ENCODE data around the gene EVC2.

EVC2 gene

DNA sequence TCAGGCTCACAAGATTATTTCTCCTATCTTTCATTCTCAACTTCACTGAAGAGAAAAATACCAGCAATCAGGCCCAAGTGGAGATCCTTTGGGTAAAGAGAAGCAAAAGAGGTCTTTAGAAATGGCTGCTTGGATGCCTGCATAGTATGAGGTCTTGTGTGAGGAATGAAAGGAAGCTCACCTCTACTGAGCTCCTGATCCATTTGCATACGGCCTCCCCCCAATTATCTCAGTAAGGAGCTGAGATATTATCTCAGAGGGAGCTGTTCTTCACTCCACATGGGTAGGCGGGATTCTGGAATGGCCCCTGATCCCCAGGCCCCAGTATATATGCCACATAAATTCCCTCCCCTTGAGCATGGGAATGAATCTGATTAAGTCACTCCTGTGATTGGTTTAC is 75.8 kb downstream of the EVC2 start:
- ATAC-seq (replicated peaks), result no peak
- Mint-ChIP-seq H3K4me1 (ENCODE audit: low read depth in 2 of 2) (no peaks in the 10 kb centered on the region), H3K27ac (no peak overlapping the region), H3K27me3 (no peaks in the 10 kb centered on the region), H3K36me3 (ENCODE audit: insufficient read depth) (no peaks in the 10 kb centered on the region), H3K4me3 (no peak overlapping the region), H3K9me3 (no peaks in the 10 kb centered on the region)
- DNase-seq, result no peak

DNA sequence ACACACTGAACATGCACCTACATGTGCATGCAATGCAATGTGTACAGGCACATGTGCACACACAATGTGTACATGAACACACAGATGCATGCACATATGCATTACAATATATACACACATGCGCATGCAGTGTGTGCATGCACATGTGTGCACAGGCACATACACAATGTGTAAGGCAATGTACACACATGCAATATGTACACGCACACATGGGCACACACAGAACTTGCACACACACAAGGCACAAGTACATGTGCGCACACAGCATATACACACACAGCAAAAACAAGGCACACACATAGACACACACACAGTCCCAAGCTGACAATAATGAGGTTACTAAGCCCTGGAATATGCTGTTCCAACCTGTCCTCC is 76.3 kb downstream of the EVC2 start:
- no peaks in the 10 kb centered on the region for H3K27me3 Mint-ChIP-seq
- DNase-seq, result no peak
- no peak for ATAC-seq (replicated peaks)

DNA sequence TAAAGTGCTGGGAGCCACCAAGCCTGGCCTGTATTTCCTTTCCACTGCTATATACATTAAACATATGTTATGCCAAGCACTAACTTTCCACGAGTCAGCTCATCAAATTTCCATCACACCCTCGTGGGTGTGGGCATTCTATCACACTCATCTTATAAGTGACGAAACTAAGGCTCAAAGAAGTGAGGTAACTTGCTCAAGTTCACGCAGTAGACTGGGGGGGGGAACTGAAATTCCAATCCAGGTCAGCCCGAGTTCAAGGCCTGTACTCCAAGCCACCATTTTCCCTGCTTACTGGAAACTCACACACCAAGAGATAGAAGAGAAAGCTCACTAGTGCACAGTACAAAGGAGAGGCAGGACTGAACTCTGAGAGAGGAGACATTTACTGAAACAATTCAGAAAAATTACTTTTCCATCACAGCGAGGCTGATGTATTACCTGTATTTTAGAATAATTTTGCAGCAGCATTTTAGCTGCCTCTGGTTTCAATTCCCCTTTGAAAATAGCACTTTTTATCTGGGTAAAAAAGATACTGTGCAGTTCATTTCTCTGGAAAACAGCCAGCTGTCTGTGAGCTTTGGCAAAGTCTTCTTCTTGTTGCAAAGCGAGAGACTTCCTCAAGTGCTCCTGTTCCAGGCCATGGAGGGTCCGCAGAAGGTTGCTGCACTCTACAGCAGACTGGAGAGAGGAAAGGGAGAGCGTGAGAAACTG is 76.8 kb downstream of the EVC2 start:
- ATAC-seq (replicated peaks) (no peak), DNase-seq (no peak)
- Mint-ChIP-seq H3K36me3 (ENCODE audit: insufficient read depth) (no peaks in the 10 kb centered on the region), H3K4me3 (no peak overlapping the region), H3K4me1 (ENCODE audit: low read depth in 2 of 2) (no peaks in the 10 kb centered on the region), H3K27ac (no peak overlapping the region), H3K9me3 (no peaks in the 10 kb centered on the region), H3K27me3 (no peaks in the 10 kb centered on the region)

More for the DNA sequence above, 76.3 kb downstream of the EVC2 start:
- Mint-ChIP-seq H3K4me3 (no peak overlapping the region), H3K36me3 (ENCODE audit: insufficient read depth) (no peaks in the 10 kb centered on the region), H3K27ac (no peak overlapping the region), H3K4me1 (ENCODE audit: low read depth in 2 of 2) (no peaks in the 10 kb centered on the region), H3K9me3 (no peaks in the 10 kb centered on the region)

DNA sequence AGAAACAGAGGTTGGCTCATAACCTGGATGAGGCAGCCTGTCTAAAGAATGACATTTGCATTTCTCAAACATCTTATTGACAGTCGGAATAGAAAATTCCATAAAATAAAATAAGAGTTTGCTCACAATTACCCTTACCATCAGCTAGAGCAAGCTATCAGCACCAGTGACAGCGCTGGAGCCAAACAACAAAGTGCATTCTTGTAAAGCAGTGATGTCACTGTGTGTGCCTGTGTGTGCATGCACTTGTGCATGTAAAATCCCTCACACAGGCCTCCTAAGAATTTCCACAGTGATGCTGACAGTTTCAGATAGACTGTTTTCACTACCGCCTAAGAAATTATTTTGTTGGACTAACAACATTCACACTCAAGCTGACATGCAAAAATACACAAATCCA is 77.6 kb downstream of the EVC2 start:
- H3K9me3 Mint-ChIP-seq, result peaks cover 0 to 2% of the 10 kb centered on the region in 2 donors

DNA sequence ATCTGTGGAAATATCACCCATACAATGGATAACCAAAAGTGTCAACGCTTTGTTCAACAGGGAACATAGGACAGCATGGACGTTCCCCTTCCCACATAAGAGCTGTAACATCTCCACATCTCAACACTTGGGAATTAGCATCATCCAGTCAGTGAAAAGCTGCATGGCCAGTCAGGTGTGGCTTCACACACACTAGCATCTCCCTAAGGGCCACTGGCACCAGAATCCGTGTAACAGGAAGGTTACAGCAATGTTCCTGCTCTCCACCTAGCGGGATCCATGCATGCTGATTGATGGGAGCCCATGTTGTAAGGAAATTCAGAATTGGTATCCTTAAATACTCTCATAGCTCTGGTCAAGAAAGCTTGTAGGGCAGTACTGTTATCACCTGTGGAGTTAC is 78.8 kb downstream of the EVC2 start:
- peaks cover 4% of the 10 kb centered on the region for H3K36me3 Mint-ChIP-seq (ENCODE audit: insufficient read depth)
- H3K4me3 Mint-ChIP-seq, result no peak overlapping the region
- ATAC-seq (replicated peaks), result no peak
- no peaks in the 10 kb centered on the region for H3K27me3 Mint-ChIP-seq
- no peaks in the 10 kb centered on the region for H3K4me1 Mint-ChIP-seq (ENCODE audit: low read depth in 2 of 2)
- no peak for DNase-seq
- H3K9me3 Mint-ChIP-seq, result peaks cover 0 to 2% of the 10 kb centered on the region in 2 donors
- no peak overlapping the region for H3K27ac Mint-ChIP-seq

More for the DNA sequence above, 77.6 kb downstream of the EVC2 start:
- Mint-ChIP-seq H3K27me3 (no peaks in the 10 kb centered on the region), H3K27ac (no peak overlapping the region), H3K4me3 (no peak overlapping the region), H3K4me1 (ENCODE audit: low read depth in 2 of 2) (no peaks in the 10 kb centered on the region), H3K36me3 (ENCODE audit: insufficient read depth) (no peaks in the 10 kb centered on the region)
- no peak for DNase-seq
- ATAC-seq (replicated peaks), result no peak

DNA sequence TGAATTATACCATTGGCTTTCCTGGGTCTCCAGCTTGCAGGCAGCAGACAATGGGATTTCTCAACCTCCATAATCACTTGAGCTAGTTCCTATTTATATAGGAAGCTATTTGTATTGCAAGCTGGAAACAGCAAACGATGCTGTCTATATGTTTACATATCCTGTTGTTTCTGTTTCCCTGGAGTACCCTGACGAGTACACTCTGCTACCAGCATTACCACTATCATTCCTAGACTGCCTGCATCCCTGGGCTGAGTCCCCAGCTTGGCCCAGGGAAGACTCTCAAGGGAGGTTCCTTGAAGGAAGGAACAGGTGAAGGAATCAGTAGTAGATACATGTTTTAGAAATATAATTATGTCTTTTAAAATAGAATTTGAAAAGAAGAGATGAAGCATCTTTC is 81.4 kb downstream of the EVC2 start:
- peaks cover 0 to 2% of the 10 kb centered on the region in 2 donors for H3K9me3 Mint-ChIP-seq

DNA sequence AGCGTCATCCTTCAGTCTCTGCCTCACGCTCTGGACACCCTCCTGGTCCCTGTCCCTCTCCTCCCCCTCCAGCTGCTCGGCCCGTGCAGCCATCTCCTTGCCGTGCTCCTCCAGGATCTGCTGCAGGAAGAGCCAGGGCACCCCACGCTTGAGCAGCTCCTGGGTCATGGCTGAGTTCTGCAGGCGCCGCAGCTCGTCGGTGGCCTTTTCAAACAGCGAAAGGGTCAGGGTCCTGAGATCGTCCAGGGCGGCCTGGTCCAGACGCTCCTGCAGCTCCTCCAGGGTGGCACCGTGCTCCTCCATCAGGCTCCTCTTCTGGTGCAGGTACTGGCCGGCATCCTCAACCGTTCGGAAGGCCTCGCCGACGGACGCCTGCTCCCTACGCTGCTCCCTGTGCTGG is 85.8 kb downstream of the EVC2 start:
- DNase-seq (no peak), ATAC-seq (replicated peaks) (no peak)
- Mint-ChIP-seq H3K9me3 (peaks cover 0 to 2% of the 10 kb centered on the region in 2 donors), H3K4me3 (no peak overlapping the region), H3K36me3 (ENCODE audit: insufficient read depth) (peaks cover 4% of the 10 kb centered on the region), H3K27ac (peak overlapping the region in 1 of 2 donors; percentile 64), H3K4me1 (ENCODE audit: low read depth in 2 of 2) (no peaks in the 10 kb centered on the region), H3K27me3 (no peaks in the 10 kb centered on the region)

More for the DNA sequence above, 81.4 kb downstream of the EVC2 start:
- ATAC-seq (replicated peaks) (no peak), DNase-seq (no peak)
- H3K27me3 Mint-ChIP-seq, result no peaks in the 10 kb centered on the region
- no peak overlapping the region for H3K4me3 Mint-ChIP-seq
- no peak overlapping the region for H3K27ac Mint-ChIP-seq
- no peaks in the 10 kb centered on the region for H3K4me1 Mint-ChIP-seq (ENCODE audit: low read depth in 2 of 2)
- H3K36me3 Mint-ChIP-seq (ENCODE audit: insufficient read depth), result peaks cover 4% of the 10 kb centered on the region

DNA sequence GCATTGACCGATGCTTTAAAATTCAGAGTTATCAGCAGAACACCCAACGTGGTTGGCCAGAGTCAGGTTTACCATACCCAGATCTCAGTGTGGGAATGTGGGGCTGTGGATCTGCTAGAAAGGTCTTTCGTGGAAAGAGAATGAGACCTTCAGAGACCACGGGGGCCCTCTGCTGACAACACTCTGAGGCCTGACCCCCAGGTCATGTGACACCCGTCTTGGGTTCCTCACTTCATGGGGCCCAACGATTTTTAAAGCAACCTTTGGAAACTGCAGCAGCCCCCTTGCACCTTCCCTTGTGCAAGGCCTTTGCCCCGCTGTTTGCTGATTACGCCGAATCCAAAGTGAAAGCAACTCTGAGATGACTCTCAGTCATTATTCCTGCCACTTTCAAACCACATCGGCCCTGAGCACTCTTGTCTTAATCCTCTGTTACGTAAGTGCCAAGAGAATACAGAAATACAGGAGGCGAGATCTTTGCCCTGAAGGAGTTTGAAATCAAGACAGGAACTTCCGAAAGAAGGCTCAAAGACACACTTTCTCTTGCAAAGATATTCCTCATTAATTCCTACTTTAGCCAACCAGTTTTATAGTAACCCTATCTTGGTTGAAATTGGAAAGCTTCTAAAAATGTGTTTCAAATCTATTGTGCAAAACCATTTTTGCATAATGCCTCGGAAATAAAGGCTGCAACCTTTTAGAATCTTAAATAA is 88.3 kb downstream of the EVC2 start:
- H3K27me3 Mint-ChIP-seq, result no peaks in the 10 kb centered on the region
- H3K4me3 Mint-ChIP-seq, result no peak overlapping the region
- no peaks in the 10 kb centered on the region for H3K9me3 Mint-ChIP-seq
- no peaks in the 10 kb centered on the region for H3K4me1 Mint-ChIP-seq (ENCODE audit: low read depth in 2 of 2)
- peaks cover 3% of the 10 kb centered on the region for H3K36me3 Mint-ChIP-seq (ENCODE audit: insufficient read depth)
- no peak overlapping the region for H3K27ac Mint-ChIP-seq
- ATAC-seq (replicated peaks), result no peak
- no peak for DNase-seq

DNA sequence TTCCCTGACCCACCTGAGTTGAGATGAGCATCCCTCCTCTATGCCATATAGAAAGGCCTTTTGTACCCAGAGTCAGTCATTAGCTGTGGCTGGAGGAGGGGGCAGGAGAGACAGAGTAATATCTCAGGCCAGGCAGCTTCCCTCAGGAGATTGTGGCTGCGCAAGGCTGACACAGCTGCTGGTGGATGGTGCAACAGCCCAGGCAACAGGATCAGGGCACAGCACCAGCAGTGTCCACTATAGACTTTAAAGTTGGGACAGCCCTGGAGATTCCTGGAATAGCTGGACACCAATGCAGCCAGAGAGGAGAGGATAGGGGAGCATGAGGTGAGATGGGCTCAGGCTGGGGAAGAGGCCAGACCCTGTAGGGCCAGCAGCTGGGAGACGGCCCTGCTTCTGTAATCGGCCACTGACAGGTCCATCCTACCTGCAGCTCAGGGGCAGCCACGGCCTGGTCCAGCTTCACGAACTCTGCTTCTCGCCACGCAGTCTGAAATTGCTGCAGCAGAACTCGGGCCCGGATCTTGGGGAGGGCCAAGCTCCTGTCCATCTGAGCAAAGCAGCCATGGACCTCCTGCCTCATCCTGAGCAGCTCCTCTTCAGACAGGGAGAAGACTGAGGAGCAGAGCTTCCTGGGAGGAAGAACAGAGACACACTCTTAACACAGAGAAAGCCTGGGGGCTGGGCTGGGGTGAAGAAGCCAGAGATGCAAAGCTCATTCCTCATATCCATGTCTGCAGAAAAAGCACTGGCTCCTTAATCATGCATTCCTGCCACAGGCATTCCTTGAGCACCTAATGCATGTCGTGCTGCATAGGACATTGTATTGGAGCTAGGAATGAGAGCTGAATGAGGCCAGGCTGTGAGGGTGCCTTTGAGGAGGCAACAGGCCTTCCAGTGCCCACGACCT is 90.1 kb downstream of the EVC2 start:
- H3K9me3 Mint-ChIP-seq, result no peaks in the 10 kb centered on the region
- ATAC-seq (replicated peaks), result no peak
- H3K27ac Mint-ChIP-seq, result no peak overlapping the region
- no peaks in the 10 kb centered on the region for H3K36me3 Mint-ChIP-seq (ENCODE audit: insufficient read depth)
- H3K4me3 Mint-ChIP-seq, result no peak overlapping the region
- no peaks in the 10 kb centered on the region for H3K27me3 Mint-ChIP-seq
- DNase-seq, result no peak
- H3K4me1 Mint-ChIP-seq (ENCODE audit: low read depth in 2 of 2), result no peaks in the 10 kb centered on the region

DNA sequence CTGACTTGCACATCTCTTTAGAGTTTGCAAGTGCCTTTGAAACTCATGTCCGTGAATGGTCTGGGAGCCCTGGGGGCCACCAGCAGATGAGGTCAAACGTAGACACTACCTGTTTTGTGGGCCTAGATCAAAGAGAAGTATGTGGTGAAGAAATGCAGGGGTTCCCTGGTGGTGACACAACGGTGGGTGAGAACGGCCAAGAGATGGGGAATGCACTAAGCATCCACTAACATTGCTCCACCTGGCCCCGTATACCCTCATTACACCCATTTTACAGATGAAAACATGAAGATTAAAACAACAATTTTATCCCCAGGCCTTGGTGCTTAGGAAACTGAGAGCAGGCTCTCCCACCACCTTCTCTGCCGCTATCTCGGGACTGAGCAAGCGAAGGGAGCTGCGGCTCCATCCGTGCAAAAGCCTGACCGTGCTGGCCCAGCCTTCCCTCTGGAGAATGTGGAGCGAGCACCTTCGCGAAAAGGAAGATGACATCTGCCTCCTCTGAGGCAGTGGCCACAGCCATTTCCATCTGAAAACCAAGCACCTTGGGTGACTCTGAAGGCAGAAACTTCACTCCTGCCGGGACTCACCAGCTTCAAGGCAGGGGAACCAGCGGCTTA is 91.9 kb downstream of the EVC2 start:
- ATAC-seq (replicated peaks), result no peak
- Mint-ChIP-seq H3K4me3 (no peak overlapping the region), H3K36me3 (ENCODE audit: insufficient read depth) (no peaks in the 10 kb centered on the region), H3K9me3 (no peaks in the 10 kb centered on the region), H3K4me1 (ENCODE audit: low read depth in 2 of 2) (no peaks in the 10 kb centered on the region), H3K27me3 (no peaks in the 10 kb centered on the region), H3K27ac (no peak overlapping the region)
- DNase-seq, result no peak

DNA sequence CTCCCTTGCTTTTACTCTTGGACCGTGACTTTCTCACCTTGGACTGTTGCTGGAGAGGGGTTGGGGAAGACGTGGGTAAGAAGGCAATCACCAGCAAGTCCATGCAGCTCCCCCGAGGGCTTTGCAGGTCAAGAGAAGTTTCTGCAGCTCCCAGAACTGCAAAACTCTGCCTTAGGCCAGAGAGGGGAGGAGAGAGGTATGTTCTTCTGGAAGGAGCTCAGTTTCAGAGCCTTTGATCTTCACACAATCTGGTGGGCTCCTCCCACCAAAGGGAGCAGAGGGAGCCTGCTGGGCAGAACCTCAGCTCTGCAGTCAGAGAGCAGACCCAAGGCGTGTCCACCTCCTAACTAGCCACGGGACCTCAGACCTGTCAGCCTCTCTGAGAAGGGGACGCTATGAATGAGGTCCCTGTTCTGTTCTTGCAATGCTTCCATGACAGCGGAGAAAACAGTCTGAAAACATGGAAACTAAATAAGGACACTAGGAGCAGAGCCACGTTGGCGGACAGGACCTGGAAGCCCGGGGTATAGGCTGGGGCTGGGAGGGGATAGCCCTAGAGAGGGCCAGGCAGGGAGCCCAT is 92.8 kb downstream of the EVC2 start:
- DNase-seq (no peak), ATAC-seq (replicated peaks) (no peak)
- no peak overlapping the region for H3K27ac Mint-ChIP-seq
- no peaks in the 10 kb centered on the region for H3K27me3 Mint-ChIP-seq
- H3K4me3 Mint-ChIP-seq, result no peak overlapping the region
- H3K9me3 Mint-ChIP-seq, result no peaks in the 10 kb centered on the region
- no peaks in the 10 kb centered on the region for H3K36me3 Mint-ChIP-seq (ENCODE audit: insufficient read depth)
- no peaks in the 10 kb centered on the region for H3K4me1 Mint-ChIP-seq (ENCODE audit: low read depth in 2 of 2)

DNA sequence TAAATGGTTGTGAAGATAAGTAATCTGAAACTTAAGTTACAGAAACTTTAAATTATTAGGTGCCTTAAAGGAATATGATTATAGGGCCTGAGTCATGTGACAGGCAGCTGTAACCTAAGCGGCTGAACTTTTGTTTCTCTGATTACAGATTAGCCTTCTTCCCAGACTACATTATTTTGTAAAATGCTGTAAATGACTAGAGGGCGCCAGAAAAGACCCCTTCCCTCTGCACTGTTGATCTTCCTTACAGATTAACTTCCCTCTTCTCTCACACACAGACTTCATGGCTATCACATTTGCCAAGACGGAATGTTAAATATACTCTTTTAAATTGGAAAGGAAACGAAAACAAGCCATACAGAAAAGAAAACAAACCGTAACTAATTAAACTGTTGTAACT is 96.6 kb downstream of the EVC2 start:
- ATAC-seq (replicated peaks) (no peak), DNase-seq (no peak)
- Mint-ChIP-seq H3K9me3 (no peaks in the 10 kb centered on the region), H3K4me3 (no peak overlapping the region), H3K4me1 (ENCODE audit: low read depth in 2 of 2) (no peaks in the 10 kb centered on the region), H3K27ac (no peak overlapping the region), H3K27me3 (no peaks in the 10 kb centered on the region), H3K36me3 (ENCODE audit: insufficient read depth) (no peaks in the 10 kb centered on the region)
